PC-3 (cell line): ENCODE measurements around the gene ZCCHC7. TPM values are rescaled to one million over a fixed set of nuclear protein-coding genes. Genes with fewer than 3 reads are reported as not detected.
"Not testable (repeated sequence)": the region's sequence is repeated elsewhere in the genome, so short reads cannot be mapped to it uniquely, and the experiment has no call there.

ENCODE experiments used
- ATAC-seq: fragments of 200-7000 bp; cut with Tn5 transposase; 2 replicates; pipeline ENCODE4 v1.9.1; 2020; ENCODE audit warnings: mild to moderate bottlenecking, moderate library complexity
- Bru-seq: library from RNA; stranded (reverse); fragments of 400-500 nt; gene quantifications from one replicate; lab custom pipeline; 2021; lab: Mats Ljungman, UMichigan
- BruChase-seq, 2 experiments: library from RNA; stranded (reverse); fragments of 400-500 nt; gene quantifications; one replicate each; lab custom pipeline; 2021; lab: Mats Ljungman, UMichigan
- BruUV-seq: library from RNA; stranded (reverse); fragments of 400-500 nt; replicated peaks from 2 replicates; lab custom pipeline; 2021; lab: Mats Ljungman, UMichigan
- CTCF ChIA-PET: fragments of 300-600 bp; sonication (Branson Sonifier 250); formaldehyde crosslinking; loops from one replicate; lab custom pipeline; 2022; ENCODE audit warnings: antibody characterized with exemption; lab: Charles Lee
- POLR2A ChIA-PET: fragments of 300-600 bp; sonication (Branson Sonifier 250); formaldehyde crosslinking; loops from one replicate; lab custom pipeline; 2022; ENCODE audit warnings: antibody characterized with exemption; ENCODE audit not compliant: unreplicated experiment; lab: Charles Lee
- DNase-seq: peaks from one replicate; pipeline ENCODE4 v3.0.0-alpha.2; 2015
- H2AFZ ChIP-seq: fragments of 300-600 bp; sonication (generic); 2 replicates; pipeline ENCODE4 v1.6.0; 2016; ENCODE audit warnings: antibody characterized with exemption, low read length
- H3F3A ChIP-seq: fragments of 300-600 bp; sonication (generic); one replicate; pipeline ENCODE4 v1.6.0; 2017; ENCODE audit warnings: antibody characterized with exemption, low read length, control low read depth, mild to moderate bottlenecking; ENCODE audit not compliant: unreplicated experiment
- H3K27ac ChIP-seq: fragments of 300-600 bp; sonication (generic); 2 replicates; pipeline ENCODE4 v1.5.1; 2016; ENCODE audit warnings: mild to moderate bottlenecking, low read length
- H3K27me3 ChIP-seq: fragments of 300-600 bp; sonication (generic); 2 replicates; pipeline ENCODE4 v1.6.1; 2016; ENCODE audit warnings: low read length, mixed read lengths
- H3K36me3 ChIP-seq: fragments of 300-600 bp; sonication (generic); 2 replicates; pipeline ENCODE4 v1.6.1; 2016; ENCODE audit warnings: low read depth, mixed run types, low read length, mixed read lengths
- H3K4me1 ChIP-seq: fragments of 300-600 bp; sonication (generic); 2 replicates; pipeline ENCODE4 v1.5.1; 2016; ENCODE audit warnings: low read length; ENCODE audit not compliant: insufficient read depth
- H3K4me2 ChIP-seq: fragments of 300-600 bp; sonication (generic); 2 replicates; pipeline ENCODE4 v1.6.0; 2016; ENCODE audit warnings: low read length
- H3K4me3 ChIP-seq: fragments of 300-600 bp; sonication (generic); 2 replicates; pipeline ENCODE4 v1.5.1; 2016; ENCODE audit warnings: mild to moderate bottlenecking, low read length, mixed read lengths
- H3K79me2 ChIP-seq: fragments of 300-600 bp; sonication (generic); 2 replicates; pipeline ENCODE4 v1.6.1; 2017; ENCODE audit warnings: low read length, mixed read lengths
- H3K9ac ChIP-seq: fragments of 300-600 bp; sonication (generic); 2 replicates; pipeline ENCODE4 v1.6.0; 2016; ENCODE audit warnings: mild to moderate bottlenecking, low read length
- H3K9me2 ChIP-seq: fragments of 300-600 bp; sonication (generic); replicated peaks from 2 replicates; pipeline ENCODE4 v1.6.1; 2016; ENCODE audit warnings: mixed run types, low read length, mixed read lengths
- H3K9me3 ChIP-seq: fragments of 300-600 bp; sonication (generic); 2 replicates; pipeline ENCODE4 v1.6.1; 2016; ENCODE audit warnings: low read length, mixed read lengths
- H4K20me1 ChIP-seq: fragments of 300-600 bp; sonication (generic); 2 replicates; pipeline ENCODE4 v1.6.1; 2016; ENCODE audit warnings: low read length, mixed read lengths
- CTCF ChIP-seq: fragments of 300-600 bp; sonication (generic); conservative IDR thresholded peaks from 2 replicates; pipeline ENCODE4 v1.5.1; 2017; ENCODE audit warnings: antibody characterized with exemption, low read depth, mild to moderate bottlenecking, low read length
- EZH2 ChIP-seq: fragments of 300-600 bp; sonication (generic); IDR thresholded peaks from one replicate; pipeline ENCODE4 v1.6.1; 2017; ENCODE audit warnings: antibody characterized with exemption, mild to moderate bottlenecking, low read length; ENCODE audit not compliant: unreplicated experiment
- EZH2phosphoT487 ChIP-seq: fragments of 300-600 bp; sonication (generic); IDR thresholded peaks from 2 replicates; pipeline ENCODE4 v1.6.1; 2018; ENCODE audit warnings: mild to moderate bottlenecking, antibody characterized with exemption, low read length, borderline replicate concordance
- intact Hi-C: fragments of 100-400 bp; cut with micrococcal nuclease; formaldehyde crosslinking; loops from 2 replicates; pipeline ENCODE4 v1.9.0; 2023
- long read RNA-seq: library from polyadenylated mRNA; unstranded; transcript quantifications from one replicate; pipeline ENCODE4 v2.0.0, GENCODE V29; 2021; ENCODE audit not compliant: unreplicated experiment
- total RNA-seq: library from RNA; depleted of rRNA; stranded (reverse); fragments of >200 nt; gene quantifications from 2 replicates; pipeline ENCODE4 v1.2.3, GENCODE V29; 2014; rRNA removed

ZCCHC7 gene
- total RNA-seq (6.5 and 9.1 TPM in 2 replicates), Bru-seq, nascent RNA (percentile 77 among the genes with signal in this experiment), BruChase-seq, experiment 1, labeled RNA remaining after a 6-hour chase (percentile 70 among the genes with signal in this experiment), BruChase-seq, experiment 2, labeled RNA remaining after a 2-hour chase (percentile 81 among the genes with signal in this experiment)
- long read RNA-seq, transcript ZCCHC7-202 (9 exons, 2,619 nt), result major isoform, 9 of 33 reads
- long read RNA-seq, partial matches to known transcripts, result 7 of 33 reads
- long read RNA-seq, other reads (novel, unspliced or antisense), result 17 of 33 reads

- POLR2A ChIA-PET, result no interaction called here
- Histone ChIP-seq H3F3A (no peaks in the 10 kb centered on the region), H3K27ac (peak within 1 kb of the TSS; percentile 37), H3K4me3 (peak within 1 kb of the TSS; percentile 90), H2AFZ (peak within 1 kb of the TSS; percentile 97), H3K4me2 (peak within 1 kb of the TSS; percentile 85), H3K4me1 (peaks cover 3% of the 10 kb centered on the region; the same call in 1 of the 2 replicates), H3K9me3 (no peaks in the 10 kb centered on the region), H3K9ac (peak within 1 kb of the TSS; percentile 90), H4K20me1 (no peaks in the 10 kb centered on the region), H3K9me2 (no peaks in the 10 kb centered on the region), H3K36me3 (no peaks in the 10 kb centered on the region), H3K79me2 (peaks cover 46% of the 10 kb centered on the region), H3K27me3 (no peaks in the 10 kb centered on the region)
- CTCF ChIA-PET, result interaction anchor here (0.6 to 1.2 kb wide), 2 partner anchors 111 to 345 kb away, joined by 3 read pairs; partner anchors contain the start of gene ZBTB5
- TF ChIP-seq CTCF (no peak), EZH2 (no peak), EZH2phosphoT487 (no peak)
- peak; percentile 86 for DNase-seq
- intact Hi-C loops, result loop anchor here (10.0 kb wide), 1 partner anchor 105 kb away; no protein-coding TSS in a partner anchor
- TSS peak; percentile 96 for BruUV-seq
- ATAC-seq, result peak; percentile 97
These were observed at the start of gene ZCCHC7 for GRCh38 chr9:37119907-37120842. Gene ZCCHC7, plus strand, starts transcription at chr9:37120574.

GRCh38 chr9:37074790-37075189, 45.6 kb upstream of the ZCCHC7 start:
- POLR2A ChIA-PET, H3K27ac ChIP-seq, H3K9ac ChIP-seq: not testable (repeated sequence)

GRCh38 chr9:37079370-37080164, 40.8 kb upstream of the ZCCHC7 start:
- ATAC-seq, result peak; percentile 93
- intact Hi-C loops, result no loop called here
- peaks cover 45% of the 10 kb centered on the region for H3K79me2 ChIP-seq
- H3F3A ChIP-seq, result no peaks in the 10 kb centered on the region
- H3K4me2 ChIP-seq, result peak overlapping the region; percentile 90
- TF ChIP-seq EZH2 (no peak), EZH2phosphoT487 (no peak), CTCF (no peak)
- BruUV-seq, result TSS peak; percentile 89
- peak overlapping the region; percentile 99 for H2AFZ ChIP-seq
- peak overlapping the region; percentile 86 for H3K9ac ChIP-seq
- H3K36me3 ChIP-seq, result no peaks in the 10 kb centered on the region; the same call in 1 of the 2 replicates
- CTCF ChIA-PET, result no interaction called here
- H3K4me3 ChIP-seq, result peak overlapping the region; percentile 99
- POLR2A ChIA-PET, result no interaction called here
- no peaks in the 10 kb centered on the region for H3K9me3 ChIP-seq
- DNase-seq, result peak; percentile 87
- H3K4me1 ChIP-seq, result 0 out of 2 replicates have a peak, but pooled peaks cover 13% of the 10 kb centered on the region
- no peaks in the 10 kb centered on the region for H3K9me2 ChIP-seq
- H3K27me3 ChIP-seq, result no peaks in the 10 kb centered on the region
- no peaks in the 10 kb centered on the region for H4K20me1 ChIP-seq
- peak overlapping the region; percentile 25; the same call in 1 of the 2 replicates for H3K27ac ChIP-seq

More at GRCh38 chr9:37074790-37075189, 45.6 kb upstream of the ZCCHC7 start:
- H3K4me3 ChIP-seq, H3F3A ChIP-seq, H3K36me3 ChIP-seq, CTCF ChIA-PET, H3K79me2 ChIP-seq, H4K20me1 ChIP-seq, H2AFZ ChIP-seq, H3K9me3 ChIP-seq, H3K4me2 ChIP-seq, intact Hi-C loops, H3K27me3 ChIP-seq, BruUV-seq, ATAC-seq, H3K4me1 ChIP-seq, DNase-seq, H3K9me2 ChIP-seq: not testable (repeated sequence)

GRCh38 chr9:37080165-37080628, 40.2 kb upstream of the ZCCHC7 start:
- CTCF ChIA-PET, intact Hi-C loops, POLR2A ChIA-PET, H4K20me1 ChIP-seq, H3K9me3 ChIP-seq, H3F3A ChIP-seq, H3K27me3 ChIP-seq, H3K9me2 ChIP-seq, H3K36me3 ChIP-seq: not testable (repeated sequence)
- DNase-seq (peak; percentile 11), ATAC-seq (peak; percentile 29)
- H3K4me2 ChIP-seq, result peak overlapping the region; percentile 90
- 0 out of 2 replicates have a peak, but pooled peaks cover 13% of the 10 kb centered on the region for H3K4me1 ChIP-seq
- H3K9ac ChIP-seq, result peak overlapping the region; percentile 86
- H3K4me3 ChIP-seq, result peak overlapping the region; percentile 99
- peak overlapping the region; percentile 99 for H2AFZ ChIP-seq
- BruUV-seq, result TSS peak; percentile 49
- H3K79me2 ChIP-seq, result peaks cover 51% of the 10 kb centered on the region
- peak overlapping the region; percentile 25; the same call in 1 of the 2 replicates for H3K27ac ChIP-seq
